ENCODE measurements around the gene ZNF175. TPM values are rescaled to one million over a fixed set of nuclear protein-coding genes. Genes with fewer than 3 reads are reported as not detected.

Gene ZNF175
- total RNA-seq, 1 experiment from 2014 or later: 8.5 TPM

GRCh38 chr19:51572908-51573307 lies 1.8 kb downstream of the ZNF175 start:
- no peaks in the 10 kb centered on the region for H3K27me3 ChIP-seq (ENCODE audit: low read length)
- CTCF ChIA-PET: no interaction called here
- H3K4me2 ChIP-seq (ENCODE audit: low read length): peak overlapping the region; percentile 97
- H3K27ac ChIP-seq (ENCODE audit: low read length): peak overlapping the region; percentile 75
- no TSS peak for BruUV-seq (replicated peaks)
- peaks cover 5% of the 10 kb centered on the region for H3F3A ChIP-seq (ENCODE audit: low read length, unreplicated experiment)
- DNase-seq (peak; percentile 95), ATAC-seq (peak; percentile 73)
- H3K79me2 ChIP-seq (ENCODE audit: low read length): peaks cover 64% of the 10 kb centered on the region
- H3K9ac ChIP-seq (ENCODE audit: low read length): peak overlapping the region; percentile 62
- H4K20me1 ChIP-seq (ENCODE audit: low read length): no peaks in the 10 kb centered on the region
- TF ChIP-seq EZH2 (IDR thresholded peaks at IDR 0.05; ENCODE audit: low read length, unreplicated experiment): no peak
- no peak for TF ChIP-seq CTCF (conservative IDR thresholded peaks at IDR 0.05; ENCODE audit: low read depth, low read length)
- TF ChIP-seq EZH2phosphoT487 (IDR thresholded peaks at IDR 0.05; ENCODE audit: borderline replicate concordance, low read length): no peak
- no peaks in the 10 kb centered on the region for H3K9me3 ChIP-seq (ENCODE audit: low read length)
- POLR2A ChIA-PET (ENCODE audit: unreplicated experiment): no interaction called here
- peaks cover 53% of the 10 kb centered on the region for H3K4me1 ChIP-seq (ENCODE audit: insufficient read depth, low read length)
- intact Hi-C loops (cut with micrococcal nuclease): no loop called here
- H3K36me3 ChIP-seq (ENCODE audit: low read depth, low read length): peaks cover 32% of the 10 kb centered on the region
- no peaks in the 10 kb centered on the region for H3K9me2 ChIP-seq (replicated peaks; ENCODE audit: low read length)
- H2AFZ ChIP-seq (ENCODE audit: low read length): no peak overlapping the region
- H3K4me3 ChIP-seq (ENCODE audit: low read length): peak overlapping the region; percentile 81

DNA sequence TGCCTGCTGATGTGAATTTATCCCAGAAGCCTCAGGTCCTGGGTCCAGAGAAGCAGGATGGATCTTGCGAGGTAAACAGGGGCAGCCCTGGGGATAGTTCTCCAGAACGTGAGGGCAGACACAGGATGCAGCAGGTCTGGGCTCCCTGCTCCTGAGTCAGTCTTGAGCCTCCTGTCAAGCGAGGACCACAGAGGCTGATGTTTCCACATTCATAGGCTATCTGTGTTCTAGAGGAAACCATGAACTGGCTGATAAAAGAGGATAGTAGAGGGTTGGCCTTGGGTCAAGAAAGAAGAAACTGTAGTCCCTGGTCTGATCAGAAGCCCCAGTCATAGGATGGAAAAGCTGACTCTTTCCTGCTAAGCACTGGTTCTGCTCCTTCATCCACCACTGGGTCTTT lies 2.2 kb downstream of the ZNF175 start:
- Histone ChIP-seq H2AFZ (ENCODE audit: low read length) (no peak overlapping the region), H3F3A (ENCODE audit: low read length, unreplicated experiment) (peaks cover 5% of the 10 kb centered on the region), H3K4me2 (ENCODE audit: low read length) (peak overlapping the region; percentile 97), H4K20me1 (ENCODE audit: low read length) (no peaks in the 10 kb centered on the region), H3K36me3 (ENCODE audit: low read depth, low read length) (peaks cover 32% of the 10 kb centered on the region), H3K9ac (ENCODE audit: low read length) (peak overlapping the region; percentile 62), H3K27ac (ENCODE audit: low read length) (peak overlapping the region; percentile 75), H3K4me3 (ENCODE audit: low read length) (peak overlapping the region; percentile 81), H3K9me3 (ENCODE audit: low read length) (no peaks in the 10 kb centered on the region), H3K9me2 (replicated peaks; ENCODE audit: low read length) (no peaks in the 10 kb centered on the region), H3K79me2 (ENCODE audit: low read length) (peaks cover 64% of the 10 kb centered on the region), H3K27me3 (ENCODE audit: low read length) (no peaks in the 10 kb centered on the region), H3K4me1 (ENCODE audit: insufficient read depth, low read length) (peaks cover 49% of the 10 kb centered on the region)
- ATAC-seq (peak; percentile 3; the same call in 1 of the 2 replicates), DNase-seq (peak; percentile 42)
- no peak for TF ChIP-seq EZH2 (IDR thresholded peaks at IDR 0.05; ENCODE audit: low read length, unreplicated experiment)
- TF ChIP-seq CTCF (conservative IDR thresholded peaks at IDR 0.05; ENCODE audit: low read depth, low read length): no peak
- TF ChIP-seq EZH2phosphoT487 (IDR thresholded peaks at IDR 0.05; ENCODE audit: borderline replicate concordance, low read length): no peak
- intact Hi-C loops (cut with micrococcal nuclease): no loop called here
- ChIA-PET CTCF (no interaction called here), POLR2A (ENCODE audit: unreplicated experiment) (no interaction called here)
- no TSS peak for BruUV-seq (replicated peaks)

GRCh38 chr19:51576850-51577249 lies 5.8 kb downstream of the ZNF175 start:
- Histone ChIP-seq H2AFZ (ENCODE audit: low read length) (no peak overlapping the region), H3K4me1 (ENCODE audit: insufficient read depth, low read length) (peaks cover 31% of the 10 kb centered on the region), H3K9ac (ENCODE audit: low read length) (no peak overlapping the region), H3K27me3 (ENCODE audit: low read length) (no peaks in the 10 kb centered on the region), H3K79me2 (ENCODE audit: low read length) (peaks cover 60% of the 10 kb centered on the region), H4K20me1 (ENCODE audit: low read length) (peaks cover 4% of the 10 kb centered on the region; the same call in 1 of the 2 replicates), H3K4me2 (ENCODE audit: low read length) (no peak overlapping the region), H3K9me3 (ENCODE audit: low read length) (no peaks in the 10 kb centered on the region), H3F3A (ENCODE audit: low read length, unreplicated experiment) (peaks cover 5% of the 10 kb centered on the region), H3K27ac (ENCODE audit: low read length) (no peak overlapping the region), H3K4me3 (ENCODE audit: low read length) (no peak overlapping the region), H3K9me2 (replicated peaks; ENCODE audit: low read length) (no peaks in the 10 kb centered on the region), H3K36me3 (ENCODE audit: low read depth, low read length) (peaks cover 59% of the 10 kb centered on the region)
- ATAC-seq: no peak
- no peak for DNase-seq
- no TSS peak for BruUV-seq (replicated peaks)
- ChIA-PET POLR2A (ENCODE audit: unreplicated experiment) (no interaction called here), CTCF (no interaction called here)
- TF ChIP-seq EZH2 (IDR thresholded peaks at IDR 0.05; ENCODE audit: low read length, unreplicated experiment) (no peak), CTCF (conservative IDR thresholded peaks at IDR 0.05; ENCODE audit: low read depth, low read length) (no peak), EZH2phosphoT487 (IDR thresholded peaks at IDR 0.05; ENCODE audit: borderline replicate concordance, low read length) (no peak)
- intact Hi-C loops (cut with micrococcal nuclease): no loop called here
